Nephron progenitor cell (in vitro differentiated cells): ENCODE data around the gene SLC44A3.

ENCODE experiments used
- DNase-seq: peaks from one replicate; pipeline ENCODE4 v3.0.0; 2021
- H3K27ac Mint-ChIP-seq: 2 replicates; pipeline ENCODE4 v1.8.0; 2021; ENCODE audit warnings: mild to moderate bottlenecking, moderate library complexity, mixed read lengths
- H3K27me3 Mint-ChIP-seq: 2 replicates; pipeline ENCODE4 v1.8.0; 2021; ENCODE audit warnings: mild to moderate bottlenecking, low read depth, mixed read lengths; ENCODE audit not compliant: poor library complexity
- H3K36me3 Mint-ChIP-seq: 2 replicates; pipeline ENCODE4 v1.8.0; 2021; ENCODE audit warnings: low read depth, mixed read lengths
- H3K4me1 Mint-ChIP-seq: 2 replicates; pipeline ENCODE4 v1.8.0; 2021; ENCODE audit warnings: mixed read lengths
- H3K4me3 Mint-ChIP-seq: 2 replicates; pipeline ENCODE4 v1.8.0; 2021; ENCODE audit warnings: mild to moderate bottlenecking, moderate library complexity, mixed read lengths
- H3K9me3 Mint-ChIP-seq: 2 replicates; pipeline ENCODE4 v1.8.0; 2021; ENCODE audit warnings: mild to moderate bottlenecking, moderate library complexity, mixed read lengths
- TF ChIP-seq, protein P1 (sequence below): fragments of 200-600 bp; sonication (generic); IDR thresholded peaks from 2 replicates; pipeline ENCODE4 v1.5.0; 2021; ENCODE audit warnings: antibody characterized with exemption

Gene SLC44A3

DNA sequence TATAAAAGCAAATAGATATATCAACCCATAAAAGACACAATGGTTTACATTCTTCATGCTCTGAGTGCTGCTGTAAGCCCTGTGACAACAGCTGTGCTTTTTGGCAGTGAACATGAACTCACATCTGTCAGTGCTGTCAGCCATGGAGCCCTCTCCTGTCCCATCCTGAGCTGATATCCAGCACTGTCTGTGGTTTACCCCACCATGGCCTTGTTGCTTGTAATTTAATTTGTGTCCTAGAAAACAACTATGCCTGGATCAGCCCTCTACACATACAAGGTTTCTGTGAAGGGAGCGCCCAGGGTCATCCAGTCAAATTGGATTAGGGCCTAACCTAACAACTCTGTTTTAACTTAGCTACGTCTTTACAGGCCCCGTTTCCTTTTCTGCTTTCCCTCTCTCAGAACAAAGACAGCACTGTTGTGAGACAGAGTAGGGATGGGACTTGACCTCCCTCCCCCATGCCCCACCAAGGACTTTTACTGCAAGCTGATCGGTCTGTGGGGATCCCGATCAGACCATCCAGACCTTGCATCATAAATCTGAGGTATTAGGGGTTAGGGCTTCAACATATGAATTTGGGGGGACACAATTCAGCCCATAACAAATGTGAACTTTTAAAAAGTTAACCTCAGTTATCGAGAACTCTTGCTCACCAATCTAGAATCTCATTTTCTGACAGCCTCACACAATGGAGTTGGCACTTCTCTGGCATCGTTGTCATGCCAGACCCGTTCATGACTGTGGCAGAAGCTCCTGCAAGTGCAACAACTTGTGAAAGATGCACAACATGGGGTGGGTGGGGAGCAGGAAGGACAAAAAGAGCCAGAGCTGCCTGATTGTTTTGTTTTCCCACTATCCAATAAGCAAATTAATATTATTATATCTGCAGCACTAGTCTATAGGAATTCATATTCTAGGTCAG, 16.4 kb upstream of the SLC44A3 start:
- H3K9me3 Mint-ChIP-seq: no peaks in the 10 kb centered on the region
- H3K4me1 Mint-ChIP-seq: peaks cover 66% of the 10 kb centered on the region
- peak overlapping the region; percentile 87 for H3K27ac Mint-ChIP-seq
- TF ChIP-seq, protein P1, sequence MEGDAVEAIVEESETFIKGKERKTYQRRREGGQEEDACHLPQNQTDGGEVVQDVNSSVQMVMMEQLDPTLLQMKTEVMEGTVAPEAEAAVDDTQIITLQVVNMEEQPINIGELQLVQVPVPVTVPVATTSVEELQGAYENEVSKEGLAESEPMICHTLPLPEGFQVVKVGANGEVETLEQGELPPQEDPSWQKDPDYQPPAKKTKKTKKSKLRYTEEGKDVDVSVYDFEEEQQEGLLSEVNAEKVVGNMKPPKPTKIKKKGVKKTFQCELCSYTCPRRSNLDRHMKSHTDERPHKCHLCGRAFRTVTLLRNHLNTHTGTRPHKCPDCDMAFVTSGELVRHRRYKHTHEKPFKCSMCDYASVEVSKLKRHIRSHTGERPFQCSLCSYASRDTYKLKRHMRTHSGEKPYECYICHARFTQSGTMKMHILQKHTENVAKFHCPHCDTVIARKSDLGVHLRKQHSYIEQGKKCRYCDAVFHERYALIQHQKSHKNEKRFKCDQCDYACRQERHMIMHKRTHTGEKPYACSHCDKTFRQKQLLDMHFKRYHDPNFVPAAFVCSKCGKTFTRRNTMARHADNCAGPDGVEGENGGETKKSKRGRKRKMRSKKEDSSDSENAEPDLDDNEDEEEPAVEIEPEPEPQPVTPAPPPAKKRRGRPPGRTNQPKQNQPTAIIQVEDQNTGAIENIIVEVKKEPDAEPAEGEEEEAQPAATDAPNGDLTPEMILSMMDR: no peak
- DNase-seq: no peak
- H3K4me3 Mint-ChIP-seq: no peak overlapping the region
- H3K27me3 Mint-ChIP-seq: peaks cover 6% of the 10 kb centered on the region
- H3K36me3 Mint-ChIP-seq: no peaks in the 10 kb centered on the region

DNA sequence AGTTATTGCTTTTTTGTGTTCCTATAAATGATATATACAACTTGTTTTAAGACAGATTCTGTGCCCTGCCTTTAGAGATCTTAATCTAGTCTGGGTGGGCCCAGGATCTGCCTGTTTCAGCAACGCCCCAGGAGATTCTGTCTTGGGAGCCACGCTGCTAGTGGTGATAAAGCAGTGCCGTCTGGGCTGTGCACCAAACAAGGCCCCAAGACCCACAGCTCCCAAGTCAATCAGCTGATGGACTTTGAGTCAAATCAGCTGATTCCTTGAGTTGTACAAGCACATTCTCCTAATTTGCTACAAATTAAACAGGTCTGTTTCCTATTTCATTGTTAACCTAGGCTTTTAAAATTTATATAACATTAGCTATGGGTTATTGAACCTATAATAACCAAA, 15.7 kb upstream of the SLC44A3 start:
- H3K4me3 Mint-ChIP-seq: no peak overlapping the region
- H3K4me1 Mint-ChIP-seq: peaks cover 64% of the 10 kb centered on the region
- no peaks in the 10 kb centered on the region for H3K36me3 Mint-ChIP-seq
- H3K27ac Mint-ChIP-seq: no peak overlapping the region
- H3K9me3 Mint-ChIP-seq: no peaks in the 10 kb centered on the region
- TF ChIP-seq, protein P1: no peak
- DNase-seq: no peak
- H3K27me3 Mint-ChIP-seq: peaks cover 6% of the 10 kb centered on the region

DNA sequence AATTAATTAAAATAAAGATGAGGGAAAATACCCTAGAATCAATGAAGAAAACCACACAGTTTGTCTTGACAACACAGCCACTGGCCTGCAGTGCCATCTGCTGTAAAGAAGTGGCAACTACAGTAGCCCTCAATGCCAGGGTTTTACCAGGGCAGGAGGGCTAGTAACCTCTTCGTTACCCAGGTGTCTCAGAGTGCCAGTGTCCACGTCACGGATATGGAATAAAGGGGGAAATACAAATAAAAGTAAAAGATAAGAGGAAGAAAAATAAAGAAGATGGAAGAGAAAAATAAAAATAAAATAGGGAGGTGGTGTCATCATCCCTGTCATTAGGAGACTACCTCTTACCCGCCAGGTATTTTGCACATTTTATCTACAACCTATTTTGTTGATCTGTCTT, 14.2 kb upstream of the SLC44A3 start:
- DNase-seq: peak; percentile 66
- peak overlapping the region; percentile 66 for H3K27ac Mint-ChIP-seq
- H3K4me3 Mint-ChIP-seq: peak overlapping the region; percentile 66
- H3K4me1 Mint-ChIP-seq: peaks cover 64% of the 10 kb centered on the region
- peaks cover 6% of the 10 kb centered on the region for H3K27me3 Mint-ChIP-seq
- TF ChIP-seq, protein P1: peak; percentile 100
- no peaks in the 10 kb centered on the region for H3K36me3 Mint-ChIP-seq
- H3K9me3 Mint-ChIP-seq: no peaks in the 10 kb centered on the region

DNA sequence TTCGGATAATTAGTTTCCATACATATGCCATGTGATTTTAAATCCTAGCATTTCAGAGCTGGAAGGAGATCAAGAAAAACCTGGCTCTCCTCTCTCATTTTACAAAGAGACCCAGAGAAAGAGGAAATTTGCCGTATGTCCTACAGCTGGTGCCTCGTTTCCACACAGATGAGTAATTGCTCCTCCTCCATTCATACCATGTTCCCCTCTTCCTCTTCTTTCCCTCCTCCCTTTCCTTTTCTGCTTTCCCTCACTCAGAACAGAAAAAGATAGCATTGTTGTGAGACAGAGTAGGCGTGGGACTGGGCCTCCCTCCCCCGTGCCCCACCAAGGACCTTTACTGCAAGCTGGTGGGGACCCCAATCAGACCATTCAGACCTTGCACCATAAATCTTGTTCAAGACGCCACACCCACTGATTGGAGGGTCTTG, 13.7 kb upstream of the SLC44A3 start:
- H3K4me3 Mint-ChIP-seq: peak overlapping the region; percentile 66
- no peaks in the 10 kb centered on the region for H3K9me3 Mint-ChIP-seq
- H3K27me3 Mint-ChIP-seq: peaks cover 6% of the 10 kb centered on the region
- TF ChIP-seq, protein P1: no peak
- peak overlapping the region; percentile 26 for H3K27ac Mint-ChIP-seq
- peaks cover 63% of the 10 kb centered on the region for H3K4me1 Mint-ChIP-seq
- peak; percentile 58 for DNase-seq
- H3K36me3 Mint-ChIP-seq: no peaks in the 10 kb centered on the region

DNA sequence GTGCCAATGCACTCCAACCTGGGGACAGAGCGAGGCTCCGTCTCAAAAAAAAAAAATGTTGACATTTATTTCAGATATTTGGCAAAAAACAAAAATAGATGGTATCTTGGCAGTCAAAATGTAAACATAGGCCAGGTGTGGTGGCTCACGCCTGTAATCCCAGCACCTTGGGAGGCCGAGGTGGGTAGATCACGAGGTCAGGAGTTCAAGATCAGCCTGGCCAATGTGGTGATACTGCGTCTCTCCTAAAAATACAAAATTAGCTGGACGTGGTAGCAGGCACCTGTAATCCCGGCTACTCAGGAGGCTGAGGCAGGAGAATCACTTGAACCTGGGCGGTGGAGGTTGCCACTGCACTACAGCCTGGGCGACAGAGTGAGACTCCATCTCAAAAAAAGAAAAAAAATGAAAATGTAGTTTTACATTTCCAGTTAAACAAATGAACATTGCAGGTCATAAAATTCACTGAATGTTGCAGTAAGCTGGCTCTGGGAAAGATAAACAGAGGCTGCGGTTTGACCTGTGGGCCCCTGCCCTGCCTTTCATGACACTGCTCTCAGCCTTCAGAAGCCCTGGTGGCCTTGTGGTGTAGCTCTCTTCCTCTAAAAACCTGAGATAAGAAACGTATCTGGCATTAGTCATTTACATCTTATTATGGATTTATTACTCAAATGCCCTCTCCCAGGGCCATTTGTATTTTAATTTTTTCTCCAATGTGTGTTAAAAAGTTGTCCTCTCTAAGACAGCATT, 12.2 kb upstream of the SLC44A3 start:
- Mint-ChIP-seq H3K27me3 (peaks cover 4% of the 10 kb centered on the region), H3K36me3 (peaks cover 8% of the 10 kb centered on the region), H3K27ac (no peak overlapping the region), H3K9me3 (peaks cover 13% of the 10 kb centered on the region), H3K4me1 (peaks cover 48% of the 10 kb centered on the region), H3K4me3 (no peak overlapping the region)
- DNase-seq: no peak
- TF ChIP-seq, protein P1: no peak
